H1 (cell line): ENCODE measurements around the gene FAF2. TPM values are rescaled to one million over a fixed set of nuclear protein-coding genes. Genes with fewer than 3 reads are reported as not detected.

ENCODE experiments used
- BACH1 ChIP-seq: IDR thresholded peaks from 2 replicates; pipeline ENCODE4 v1.6.1; 2012; ENCODE audit warnings: low read length, improper control_type of control experiment
- SP4 ChIP-seq: IDR thresholded peaks from 2 replicates; pipeline ENCODE4 v1.6.1; 2012; ENCODE audit warnings: low read length, inconsistent platforms
- TAF1 ChIP-seq: IDR thresholded peaks from 2 replicates; pipeline ENCODE4 v1.6.1; 2011; ENCODE audit warnings: mild to moderate bottlenecking, low read depth, low read length
- polyA plus RNA-seq, 7 experiments: library from polyadenylated mRNA; depleted of rRNA in 3 of 7; stranded (reverse) in 5 of 7; unstranded in 2 of 7; fragments of >200 nt in 5 of 7; fragments of 200-250 nt in 2 of 7; gene quantifications; 1 replicate in 5 of 7; 2 replicates in 1 of 7; 4 replicates in 1 of 7; pipeline versions ENCODE4 v1.2.1 to v1.2.3, GENCODE V29; 2011 to 2013; ENCODE audit warnings: missing spikeins in 2 of 7, mixed read lengths in 2 of 7
- total RNA-seq: library from RNA; stranded (reverse); fragmentation: NEBNext Ultra II Directional; extraction: Animal tissue kit (Norgen Biotek cat#: 25700); gene quantifications from 2 replicates; pipeline ENCODE4 v1.2.1, GENCODE V29; 2021

The FAF2 gene
- total and polyA plus RNA-seq, 2 of the 8 experiments (the other 6 are each of a cell fraction or from before 2014, with no cell fraction given) = 20.8 to 35.8 TPM

GRCh38 chr5:176503496-176503895, 55.3 kb downstream of the FAF2 start (continued):
- TF ChIP-seq TAF1 (no peak), BACH1 (no peak), SP4 (no peak)
